ENCODE data around the gene ZSWIM4.

The ZSWIM4 gene

GRCh38 chr19:13758795-13759194, 36.4 kb upstream of the ZSWIM4 start:
- TF ChIP-seq, protein P1, sequence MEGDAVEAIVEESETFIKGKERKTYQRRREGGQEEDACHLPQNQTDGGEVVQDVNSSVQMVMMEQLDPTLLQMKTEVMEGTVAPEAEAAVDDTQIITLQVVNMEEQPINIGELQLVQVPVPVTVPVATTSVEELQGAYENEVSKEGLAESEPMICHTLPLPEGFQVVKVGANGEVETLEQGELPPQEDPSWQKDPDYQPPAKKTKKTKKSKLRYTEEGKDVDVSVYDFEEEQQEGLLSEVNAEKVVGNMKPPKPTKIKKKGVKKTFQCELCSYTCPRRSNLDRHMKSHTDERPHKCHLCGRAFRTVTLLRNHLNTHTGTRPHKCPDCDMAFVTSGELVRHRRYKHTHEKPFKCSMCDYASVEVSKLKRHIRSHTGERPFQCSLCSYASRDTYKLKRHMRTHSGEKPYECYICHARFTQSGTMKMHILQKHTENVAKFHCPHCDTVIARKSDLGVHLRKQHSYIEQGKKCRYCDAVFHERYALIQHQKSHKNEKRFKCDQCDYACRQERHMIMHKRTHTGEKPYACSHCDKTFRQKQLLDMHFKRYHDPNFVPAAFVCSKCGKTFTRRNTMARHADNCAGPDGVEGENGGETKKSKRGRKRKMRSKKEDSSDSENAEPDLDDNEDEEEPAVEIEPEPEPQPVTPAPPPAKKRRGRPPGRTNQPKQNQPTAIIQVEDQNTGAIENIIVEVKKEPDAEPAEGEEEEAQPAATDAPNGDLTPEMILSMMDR (IDR thresholded peaks at IDR 0.05; ENCODE audit: borderline replicate concordance, insufficient read depth, low read depth, low read length): no peak
- H3K4me3 ChIP-seq (ENCODE audit: low read depth, low read length): no peak overlapping the region

GRCh38 chr19:13761423-13761822, 33.8 kb upstream of the ZSWIM4 start:
- TF ChIP-seq, protein P1 (IDR thresholded peaks at IDR 0.05; ENCODE audit: borderline replicate concordance, insufficient read depth, low read depth, low read length): no peak
- H3K4me3 ChIP-seq (ENCODE audit: low read depth, low read length): no peak overlapping the region

DNA sequence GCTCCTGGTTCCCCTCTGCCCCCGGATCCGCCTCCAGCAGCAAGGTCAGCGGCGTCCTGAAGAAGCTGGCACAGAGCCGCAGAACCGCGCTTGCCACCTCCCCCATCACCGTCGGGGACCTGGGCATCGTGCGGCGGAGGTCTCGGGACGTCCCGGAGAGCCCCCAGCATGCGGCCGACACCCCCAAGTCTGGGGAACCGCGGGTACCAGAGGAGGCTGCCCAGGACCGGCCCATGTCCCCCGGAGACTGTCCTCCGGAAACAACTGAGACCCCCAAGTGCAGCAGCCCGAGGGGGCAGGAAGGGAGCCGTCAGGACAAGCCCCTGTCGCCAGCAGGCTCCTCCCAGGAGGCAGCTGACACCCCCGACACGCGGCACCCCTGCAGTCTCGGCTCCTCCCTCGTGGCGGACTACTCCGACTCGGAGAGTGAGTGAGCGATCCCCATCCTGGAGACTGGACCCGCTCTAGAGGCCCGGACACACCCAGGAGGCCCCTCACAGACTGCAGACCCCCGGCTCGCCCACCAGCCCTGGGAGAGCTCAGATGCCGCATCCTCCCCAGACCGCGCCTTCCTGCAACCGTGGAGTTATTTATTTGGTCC, 32.5 kb upstream of the ZSWIM4 start:
- TF ChIP-seq, protein P1 (IDR thresholded peaks at IDR 0.05; ENCODE audit: borderline replicate concordance, insufficient read depth, low read depth, low read length): no peak
- H3K4me3 ChIP-seq (ENCODE audit: low read depth, low read length): no peak overlapping the region

GRCh38 chr19:13763265-13763664, 32.0 kb upstream of the ZSWIM4 start:
- H3K4me3 ChIP-seq (ENCODE audit: low read depth, low read length): no peak overlapping the region

DNA sequence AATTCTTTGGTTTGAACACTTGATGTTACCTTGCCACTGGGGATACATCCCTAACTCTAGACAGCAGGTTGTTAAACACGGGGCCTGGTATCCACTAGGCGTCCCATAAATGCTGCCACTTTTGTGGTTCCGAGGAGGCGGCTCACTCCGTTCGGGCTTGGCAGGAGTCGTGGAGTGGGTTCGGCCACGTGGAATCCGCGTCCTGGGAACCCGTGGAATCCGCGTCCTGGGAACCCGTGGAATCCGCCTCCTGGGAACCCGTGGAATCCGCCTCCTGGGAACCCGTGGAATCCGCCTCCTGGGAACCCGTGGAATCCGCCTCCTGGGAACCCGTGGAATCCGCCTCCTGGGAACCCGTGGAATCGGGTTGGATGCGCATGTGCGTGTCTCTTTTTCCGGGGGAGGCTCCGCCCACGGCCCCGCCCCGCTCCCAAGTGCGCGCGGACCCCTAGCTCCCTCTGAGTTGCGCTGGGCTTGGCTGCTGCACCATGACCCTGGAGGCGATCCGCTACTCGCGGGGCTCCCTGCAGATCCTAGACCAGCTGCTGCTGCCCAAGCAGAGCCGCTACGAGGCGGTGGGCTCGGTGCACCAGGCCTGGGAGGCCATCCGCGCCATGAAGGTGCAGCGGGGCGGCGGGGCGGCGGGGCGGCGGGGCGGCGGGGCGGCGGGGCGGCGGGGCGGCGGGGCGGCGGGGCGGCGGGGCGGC, 31.0 kb upstream of the ZSWIM4 start, which contains the start of gene MRI1:
TSS of gene MRI1 (plus strand) at position 422 of the 707 bp plus-strand sequence. CDS start at position 489, 67 bp downstream.
- peak within 1 kb of the TSS; percentile 87 for H3K4me3 ChIP-seq (ENCODE audit: low read depth, low read length)
- TF ChIP-seq, protein P1 (IDR thresholded peaks at IDR 0.05; ENCODE audit: borderline replicate concordance, insufficient read depth, low read depth, low read length): no peak

More at GRCh38 chr19:13763265-13763664, 32.0 kb upstream of the ZSWIM4 start:
- TF ChIP-seq, protein P1 (IDR thresholded peaks at IDR 0.05; ENCODE audit: borderline replicate concordance, insufficient read depth, low read depth, low read length): no peak

DNA sequence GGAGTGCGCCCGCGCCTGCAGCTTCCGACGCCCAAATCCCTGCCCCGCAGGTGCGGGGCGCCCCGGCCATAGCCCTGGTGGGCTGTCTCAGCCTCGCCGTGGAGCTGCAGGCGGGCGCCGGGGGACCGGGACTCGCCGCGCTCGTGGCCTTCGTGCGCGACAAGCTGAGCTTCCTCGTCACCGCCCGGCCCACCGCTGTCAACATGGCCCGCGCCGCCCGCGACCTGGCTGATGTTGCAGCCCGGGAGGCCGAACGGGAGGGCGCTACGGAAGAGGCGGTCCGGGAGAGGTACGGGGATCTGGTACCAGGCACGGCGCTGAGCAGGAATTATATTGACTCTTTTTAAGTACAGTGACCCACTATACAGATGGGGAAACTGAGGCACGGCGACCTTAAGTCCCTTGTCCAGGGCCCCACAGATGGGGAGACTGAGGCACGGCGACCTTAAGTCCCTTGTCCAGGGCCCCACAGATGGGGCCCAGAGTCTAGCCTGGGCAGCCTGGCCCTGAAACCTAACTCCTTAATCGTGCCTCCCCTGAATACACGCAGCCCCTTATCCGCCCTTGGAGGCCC, 30.3 kb upstream of the ZSWIM4 start:
- TF ChIP-seq, protein P1 (IDR thresholded peaks at IDR 0.05; ENCODE audit: borderline replicate concordance, insufficient read depth, low read depth, low read length): no peak
- H3K4me3 ChIP-seq (ENCODE audit: low read depth, low read length): peak overlapping the region; percentile 87
